ENCODE results near the gene PHF2.

- TF ChIP-seq THAP7 (CRISPR knock-in tag; IDR thresholded peaks at IDR 0.05) (no peak), ATF4 (CRISPR knock-in tag; IDR thresholded peaks at IDR 0.05) (no peak), CTCF (IDR thresholded peaks at IDR 0.05 in 2 of 3, conservative IDR thresholded peaks at IDR 0.05 in 1 of 3; ENCODE audit: insufficient read depth in 2 of 3, low read depth in 1 of 3, low read length in 3 of 3) (no peak), CBX8 (IDR thresholded peaks at IDR 0.05; ENCODE audit: borderline replicate concordance, extremely low read depth, low read depth, low read length, poor library complexity, severe bottlenecking) (no peak), MAX (CRISPR knock-in tag; IDR thresholded peaks at IDR 0.05) (no peak)
These were observed 98.4 kb downstream of the PHF2 start for GRCh38 chr9:93674580-93675335.
